KMS-11 (cell line): Measurements from ENCODE around the gene NOTCH3.

Experiments used
- H2AFZ ChIP-seq: fragments of 200-600 bp; sonication (generic); 2 replicates; pipeline ENCODE4 v1.6.1; 2016; ENCODE audit warnings: antibody characterized with exemption, mixed run types, low read depth
- H3K27ac ChIP-seq: fragments of 200-600 bp; sonication (generic); 2 replicates; pipeline ENCODE4 v1.6.1; 2016; ENCODE audit warnings: mild to moderate bottlenecking, mixed run types
- H3K27me3 ChIP-seq: fragments of 200-600 bp; sonication (generic); 2 replicates; pipeline ENCODE4 v1.6.1; 2017; ENCODE audit warnings: mild to moderate bottlenecking, low read depth, mixed run types, moderate library complexity; ENCODE audit not compliant: insufficient read depth
- H3K36me3 ChIP-seq: fragments of 200-600 bp; sonication (generic); 2 replicates; pipeline ENCODE4 v1.6.1; 2017; ENCODE audit warnings: mild to moderate bottlenecking, mixed run types; ENCODE audit not compliant: insufficient read depth
- H3K4me1 ChIP-seq: fragments of 200-600 bp; sonication (generic); 2 replicates; pipeline ENCODE4 v1.6.1; 2016; ENCODE audit warnings: mild to moderate bottlenecking, low read depth, mixed run types; ENCODE audit not compliant: poor library complexity, severe bottlenecking
- H3K4me2 ChIP-seq: fragments of 200-600 bp; sonication (generic); 2 replicates; pipeline ENCODE4 v1.7.0; 2016; ENCODE audit warnings: mild to moderate bottlenecking, mixed run types
- H3K4me3 ChIP-seq: fragments of 200-600 bp; sonication (generic); IDR thresholded peaks from 2 replicates; pipeline ENCODE4 v1.6.1; 2017; ENCODE audit warnings: low read depth, low read length, mixed read lengths; ENCODE audit not compliant: insufficient read depth
- H3K79me2 ChIP-seq: fragments of 200-600 bp; sonication (generic); 2 replicates; pipeline ENCODE4 v1.6.1; 2016; ENCODE audit warnings: low read depth, mixed run types; ENCODE audit not compliant: insufficient read depth
- H3K9ac ChIP-seq: fragments of 200-600 bp; sonication (generic); 2 replicates; pipeline ENCODE4 v1.6.1; 2016; ENCODE audit warnings: mild to moderate bottlenecking, mixed run types
- H4K20me1 ChIP-seq: fragments of 200-600 bp; sonication (generic); 2 replicates; pipeline ENCODE4 v1.6.1; 2016; ENCODE audit warnings: mild to moderate bottlenecking, mixed run types; ENCODE audit not compliant: insufficient read depth
- TF ChIP-seq, protein P1 (sequence below): fragments of 200-600 bp; sonication (generic); conservative IDR thresholded peaks from 2 replicates; pipeline ENCODE4 v1.6.1; 2017; ENCODE audit warnings: low read depth, mild to moderate bottlenecking, antibody characterized with exemption, low read length, moderate library complexity, mixed read lengths

The NOTCH3 gene

DNA sequence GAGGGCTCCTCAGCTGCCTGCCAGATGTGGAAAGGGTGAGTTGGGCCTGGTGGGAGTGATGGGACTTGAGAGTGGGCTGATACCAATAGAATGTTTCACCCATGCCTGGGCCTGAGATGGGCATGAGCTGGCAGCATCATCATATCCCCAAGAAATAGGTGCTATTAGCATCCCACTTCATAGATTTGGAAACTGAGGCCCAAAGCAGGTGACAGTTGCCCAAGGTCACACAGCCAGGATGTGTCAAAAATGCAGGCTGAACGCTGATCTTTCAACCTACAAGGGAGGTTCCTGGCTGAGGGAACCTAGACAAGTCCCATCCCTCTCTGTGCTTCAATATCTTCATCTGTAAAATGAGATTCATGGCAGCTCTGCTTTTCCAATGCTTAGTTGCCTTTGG is 89.0 kb downstream of the NOTCH3 start:
- no peak overlapping the region for H3K4me3 ChIP-seq
- H3K27ac ChIP-seq = no peak overlapping the region
- H4K20me1 ChIP-seq = no peaks in the 10 kb centered on the region
- H2AFZ ChIP-seq = no peak overlapping the region
- no peak overlapping the region for H3K4me2 ChIP-seq
- H3K79me2 ChIP-seq = no peaks in the 10 kb centered on the region
- peaks cover 10% of the 10 kb centered on the region; the same call in 1 of the 2 replicates for H3K27me3 ChIP-seq
- no peaks in the 10 kb centered on the region for H3K4me1 ChIP-seq
- no peaks in the 10 kb centered on the region for H3K36me3 ChIP-seq
- TF ChIP-seq, protein P1, sequence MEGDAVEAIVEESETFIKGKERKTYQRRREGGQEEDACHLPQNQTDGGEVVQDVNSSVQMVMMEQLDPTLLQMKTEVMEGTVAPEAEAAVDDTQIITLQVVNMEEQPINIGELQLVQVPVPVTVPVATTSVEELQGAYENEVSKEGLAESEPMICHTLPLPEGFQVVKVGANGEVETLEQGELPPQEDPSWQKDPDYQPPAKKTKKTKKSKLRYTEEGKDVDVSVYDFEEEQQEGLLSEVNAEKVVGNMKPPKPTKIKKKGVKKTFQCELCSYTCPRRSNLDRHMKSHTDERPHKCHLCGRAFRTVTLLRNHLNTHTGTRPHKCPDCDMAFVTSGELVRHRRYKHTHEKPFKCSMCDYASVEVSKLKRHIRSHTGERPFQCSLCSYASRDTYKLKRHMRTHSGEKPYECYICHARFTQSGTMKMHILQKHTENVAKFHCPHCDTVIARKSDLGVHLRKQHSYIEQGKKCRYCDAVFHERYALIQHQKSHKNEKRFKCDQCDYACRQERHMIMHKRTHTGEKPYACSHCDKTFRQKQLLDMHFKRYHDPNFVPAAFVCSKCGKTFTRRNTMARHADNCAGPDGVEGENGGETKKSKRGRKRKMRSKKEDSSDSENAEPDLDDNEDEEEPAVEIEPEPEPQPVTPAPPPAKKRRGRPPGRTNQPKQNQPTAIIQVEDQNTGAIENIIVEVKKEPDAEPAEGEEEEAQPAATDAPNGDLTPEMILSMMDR = no peak
- no peak overlapping the region for H3K9ac ChIP-seq

DNA sequence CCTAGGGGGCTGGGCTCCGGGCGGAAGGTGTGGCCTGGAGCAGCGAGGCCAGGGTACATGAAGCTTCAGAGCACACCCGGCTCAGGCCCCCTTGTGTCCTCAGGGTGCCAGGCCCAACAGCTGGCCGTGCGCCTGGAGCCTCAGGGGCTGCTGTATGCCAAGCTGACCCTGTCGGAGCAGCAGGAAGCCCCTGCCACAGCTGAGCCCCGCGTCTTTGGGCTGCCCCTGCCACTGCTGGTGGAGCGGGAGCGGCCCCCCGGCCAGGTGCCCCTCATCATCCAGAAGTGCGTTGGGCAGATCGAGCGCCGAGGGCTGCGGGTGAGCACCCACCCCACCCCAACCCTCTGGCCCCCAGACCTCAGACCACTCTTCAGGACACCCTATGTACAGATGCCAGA is 90.4 kb downstream of the NOTCH3 start:
- H3K79me2 ChIP-seq = no peaks in the 10 kb centered on the region
- H3K9ac ChIP-seq = no peak overlapping the region
- H3K27me3 ChIP-seq = peaks cover 14% of the 10 kb centered on the region; the same call in 1 of the 2 replicates
- H3K4me3 ChIP-seq = no peak overlapping the region
- no peak overlapping the region for H3K4me2 ChIP-seq
- H3K27ac ChIP-seq = no peak overlapping the region
- H2AFZ ChIP-seq = no peak overlapping the region
- no peaks in the 10 kb centered on the region for H4K20me1 ChIP-seq
- no peaks in the 10 kb centered on the region for H3K36me3 ChIP-seq
- no peaks in the 10 kb centered on the region for H3K4me1 ChIP-seq
- TF ChIP-seq, protein P1 = no peak

GRCh38 chr19:15109768-15110417 is 90.9 kb downstream of the NOTCH3 start:
- H3K9ac ChIP-seq = no peak overlapping the region
- no peak overlapping the region for H3K4me3 ChIP-seq
- H3K36me3 ChIP-seq = no peaks in the 10 kb centered on the region
- H3K27ac ChIP-seq = no peak overlapping the region
- no peak overlapping the region for H2AFZ ChIP-seq
- no peaks in the 10 kb centered on the region for H3K4me1 ChIP-seq
- TF ChIP-seq, protein P1 = no peak
- no peaks in the 10 kb centered on the region for H4K20me1 ChIP-seq
- H3K4me2 ChIP-seq = no peak overlapping the region
- peaks cover 14% of the 10 kb centered on the region; the same call in 1 of the 2 replicates for H3K27me3 ChIP-seq
- no peaks in the 10 kb centered on the region for H3K79me2 ChIP-seq
